Activated T-helper 9 cell treated with anti-CD3 and anti-CD28 coated beads, Interleukin-2, amount 50 U/mL, for 16 hours (primary cell): ENCODE results near the gene GALT.

Experiments
- DNase-seq: peaks from one replicate; pipeline ENCODE4 v3.0.0-alpha.2; 2020; ENCODE audit warnings: low read depth

Gene GALT

DNA sequence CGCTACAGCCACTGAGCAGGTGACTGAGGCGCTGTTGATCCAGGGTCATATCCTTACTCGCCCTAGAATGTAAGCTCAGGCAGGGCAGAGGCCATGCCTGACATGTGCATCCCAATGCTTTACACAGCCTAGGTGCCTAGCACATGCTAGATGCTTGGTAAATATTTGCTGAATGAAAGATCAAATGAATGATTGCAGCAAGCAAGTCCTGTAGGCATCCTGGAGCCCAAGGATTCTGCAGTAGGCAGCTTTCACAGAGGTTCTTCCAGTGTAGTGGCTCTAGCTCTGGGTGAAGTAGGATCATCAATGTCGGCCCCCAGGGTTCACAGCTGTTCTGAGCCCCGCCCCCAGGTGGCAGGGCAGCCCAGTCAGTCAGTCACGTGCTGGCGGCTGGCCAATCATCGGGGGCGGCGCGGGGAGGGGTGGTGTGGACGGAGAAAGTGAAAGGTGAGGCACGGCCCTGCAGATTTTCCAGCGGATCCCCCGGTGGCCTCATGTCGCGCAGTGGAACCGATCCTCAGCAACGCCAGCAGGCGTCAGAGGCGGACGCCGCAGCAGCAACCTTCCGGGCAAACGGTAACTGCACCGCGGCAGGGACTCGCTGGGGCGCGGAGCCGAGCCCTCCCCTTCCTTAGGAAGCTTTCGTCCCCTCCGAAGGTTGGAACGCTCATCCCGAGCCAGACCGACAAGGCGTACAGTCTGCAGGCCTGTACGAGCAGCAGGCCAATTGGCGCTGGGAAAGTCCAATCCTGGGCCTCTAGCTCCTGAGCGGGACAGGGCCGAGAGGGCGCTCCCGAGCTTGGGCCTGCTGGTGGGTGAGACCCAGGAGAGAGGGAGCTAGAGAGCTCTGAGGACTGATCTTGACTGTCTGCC lies at the start of gene GALT:
Gene GALT, plus strand, starts transcription at position 465 of the 873 bp plus-strand sequence. Its CDS starts 30 bp downstream, at position 495.
- DNase-seq, result peak; percentile 95

DNA sequence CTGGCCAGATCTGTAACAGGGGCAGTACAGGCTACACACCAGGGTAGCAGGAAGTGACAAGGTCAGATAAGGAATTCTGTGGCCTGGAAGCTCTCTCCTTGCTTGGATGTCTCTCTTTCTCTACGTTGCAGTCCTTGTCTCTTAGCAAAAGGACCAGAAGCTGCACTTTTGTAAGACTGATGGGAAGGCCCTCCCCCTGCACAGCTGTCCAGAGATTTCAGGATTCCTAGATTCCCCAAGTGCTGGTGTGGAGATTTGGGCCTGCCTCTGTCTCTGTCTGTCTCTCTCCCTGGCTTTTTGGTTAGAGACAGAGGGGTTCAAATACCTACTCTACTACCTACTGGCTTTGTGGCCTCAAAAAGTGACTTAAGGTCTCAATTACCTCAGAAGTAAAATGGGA lies 46.9 kb upstream of the GALT start:
- no peak for DNase-seq

DNA sequence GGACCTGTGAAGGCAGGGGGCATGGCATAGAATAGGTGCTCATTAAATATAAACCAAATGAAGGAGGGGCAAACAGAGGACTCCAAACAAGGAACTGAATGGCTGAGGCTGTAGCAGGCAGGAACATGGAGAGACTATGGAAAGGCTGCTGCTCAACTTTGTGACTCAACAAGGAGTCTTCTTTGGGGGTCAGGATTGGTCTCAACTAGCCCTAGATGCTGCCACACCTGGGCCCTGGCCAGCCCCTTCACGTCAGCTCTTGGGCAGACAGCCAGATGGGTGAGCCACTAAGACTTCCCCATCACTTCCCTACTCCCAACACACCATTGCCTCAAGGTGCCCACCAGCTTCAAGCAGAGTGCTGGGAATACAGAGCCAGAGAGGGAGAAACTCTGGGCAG lies 45.6 kb upstream of the GALT start:
- DNase-seq, result no peak

DNA sequence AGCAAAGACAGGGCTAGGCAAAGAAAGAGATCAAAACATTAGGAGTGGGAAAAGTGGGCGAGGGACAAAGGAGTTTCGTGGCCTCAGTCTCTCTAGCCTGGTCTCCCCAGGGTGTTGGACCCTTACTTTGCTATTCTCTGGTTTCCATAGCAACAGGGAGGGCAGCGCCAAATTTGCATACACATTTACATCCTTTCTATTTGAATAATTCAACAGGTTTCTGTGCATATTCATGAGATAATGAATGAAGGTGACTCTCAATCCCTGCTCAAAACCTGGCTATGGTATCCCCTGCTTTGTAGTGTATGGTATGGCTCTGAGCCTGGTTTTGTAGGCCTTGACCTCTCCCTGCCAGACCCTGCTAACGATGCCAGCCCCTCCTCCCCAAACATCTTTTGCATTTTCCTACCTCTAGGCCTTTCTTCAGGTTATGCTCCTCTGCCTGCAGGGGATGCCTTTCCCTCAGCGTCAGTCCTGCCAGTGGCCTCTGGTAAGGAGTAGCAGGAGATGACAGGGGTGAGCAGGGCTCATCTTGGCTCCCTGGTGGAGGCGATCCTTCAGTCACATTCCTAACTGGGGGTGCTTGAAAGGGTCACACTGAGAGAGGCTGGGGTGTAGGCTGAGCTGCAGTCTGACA lies 44.4 kb upstream of the GALT start:
- DNase-seq, result no peak

DNA sequence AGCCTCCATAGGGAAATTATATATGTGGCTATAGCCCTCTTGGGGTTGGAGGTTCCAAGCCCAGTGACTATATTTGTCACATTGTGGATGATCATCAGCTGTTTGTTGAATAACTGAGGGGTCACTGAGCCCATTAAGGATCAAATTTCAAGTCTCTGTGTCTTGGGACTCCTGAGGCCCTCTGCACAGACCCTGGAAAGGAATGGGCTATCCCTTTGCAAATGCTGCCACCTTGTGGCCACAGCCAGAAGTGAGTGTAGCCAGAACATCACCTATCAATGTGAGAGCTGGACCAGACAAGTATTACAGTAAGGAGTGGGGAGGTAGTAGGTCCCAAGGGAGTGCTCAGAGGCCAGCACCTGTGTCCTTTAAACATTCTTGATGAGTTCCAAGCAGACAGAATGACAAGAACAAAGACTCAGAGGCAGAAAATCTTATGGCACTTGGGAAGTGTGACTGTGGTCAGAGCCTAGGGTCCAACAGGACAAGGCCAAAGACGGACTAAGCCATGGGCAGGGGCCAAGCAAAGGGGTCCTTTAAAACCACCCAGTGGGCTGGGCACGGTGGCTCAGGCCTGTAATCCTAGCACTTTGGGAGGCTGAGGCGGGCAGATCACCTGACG lies 42.8 kb upstream of the GALT start:
- peak; percentile 67 for DNase-seq

DNA sequence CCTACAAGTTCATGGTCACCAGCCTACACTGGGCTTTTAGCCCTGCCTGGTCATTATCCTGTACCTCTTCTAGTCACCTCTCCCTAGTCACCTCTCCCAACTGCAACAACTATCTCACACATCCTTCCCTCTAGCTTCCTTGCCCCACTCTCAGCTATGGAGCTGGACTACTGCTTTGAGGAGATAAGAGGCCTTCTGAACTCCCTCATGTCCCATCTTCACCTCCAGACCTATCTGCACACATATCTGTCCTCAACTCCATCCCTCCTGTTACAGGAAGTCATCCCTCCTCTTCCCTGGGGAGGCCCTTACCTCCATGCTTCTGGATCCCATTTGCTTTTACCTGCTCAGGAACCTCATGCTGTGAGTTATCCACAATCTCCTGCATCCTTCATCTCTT lies 40.3 kb upstream of the GALT start:
- no peak for DNase-seq

DNA sequence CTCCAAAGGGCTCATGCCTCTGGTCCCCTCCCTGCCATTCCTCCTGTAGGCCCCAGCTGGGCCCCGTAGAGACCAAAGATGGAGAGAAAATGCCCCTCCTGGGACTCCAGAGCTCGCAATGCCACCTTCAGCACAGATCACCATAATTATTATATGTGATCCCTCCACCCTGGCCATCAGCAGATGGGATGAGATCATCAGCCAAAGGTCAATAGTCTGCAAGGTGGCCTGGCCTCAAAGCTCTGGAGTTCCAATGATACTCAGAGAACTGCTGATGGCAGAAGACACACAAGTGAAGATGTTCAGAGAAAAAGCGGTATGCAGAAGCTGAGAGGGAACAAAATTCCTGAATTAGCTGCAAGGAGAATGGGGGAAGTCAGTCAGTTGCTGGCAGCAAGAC lies 39.6 kb upstream of the GALT start:
- no peak for DNase-seq

DNA sequence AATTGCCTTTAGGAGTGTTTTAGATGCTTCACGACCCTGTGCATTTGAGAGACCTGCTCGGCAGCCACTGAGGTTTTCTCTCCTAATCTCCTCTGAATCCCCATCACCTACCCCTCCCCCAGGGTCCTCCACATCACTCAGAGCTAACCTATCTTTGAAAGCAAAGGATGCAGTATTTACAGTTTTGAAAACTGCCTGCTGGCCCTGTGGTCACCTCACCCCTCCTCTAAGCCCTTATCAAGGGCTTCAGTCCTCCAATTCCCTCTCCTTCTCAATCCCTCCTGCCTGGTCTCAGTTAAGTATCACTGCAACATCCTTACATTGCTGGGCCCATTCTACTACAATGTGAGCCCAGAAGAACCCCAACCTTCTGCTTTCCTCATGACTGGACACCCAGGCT lies 39.1 kb upstream of the GALT start:
- DNase-seq, result no peak

DNA sequence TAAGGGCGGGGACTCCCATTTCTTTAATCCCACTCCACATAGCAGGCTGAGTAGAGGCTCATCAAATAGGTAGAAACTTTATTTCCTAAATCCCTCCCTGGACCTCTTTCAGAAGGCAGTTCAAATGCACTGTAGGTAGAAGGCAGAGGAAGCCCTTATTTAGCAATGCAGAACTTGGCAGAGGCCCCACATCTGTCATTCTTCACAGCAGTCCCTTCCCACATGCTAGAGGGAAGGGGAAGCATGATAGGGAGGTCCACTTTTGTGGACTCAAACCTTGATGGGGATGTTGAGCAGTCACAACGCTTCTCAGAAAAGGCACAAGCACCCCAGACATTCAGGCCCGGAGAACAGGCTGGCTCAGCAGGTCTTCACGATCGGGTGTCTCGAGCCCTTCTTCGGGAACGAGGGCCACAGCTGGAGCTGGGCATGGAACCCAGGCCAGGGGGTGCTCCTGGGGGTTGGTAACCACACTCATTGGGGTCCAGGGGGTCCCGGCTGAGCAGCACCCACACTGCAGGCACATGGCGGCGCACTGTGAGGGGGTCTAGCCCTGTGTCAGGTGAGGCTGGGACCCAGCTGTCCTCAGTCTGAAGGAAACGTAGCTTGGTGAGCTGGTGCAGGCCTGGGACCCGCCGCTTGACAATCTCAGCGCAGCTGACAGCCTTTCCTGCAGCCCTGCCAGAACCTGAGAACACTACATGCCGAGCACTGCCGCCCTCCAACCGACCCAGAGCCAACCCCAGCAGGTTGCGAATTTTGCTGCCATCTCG lies 35.9 kb upstream of the GALT start:
- DNase-seq, result no peak

DNA sequence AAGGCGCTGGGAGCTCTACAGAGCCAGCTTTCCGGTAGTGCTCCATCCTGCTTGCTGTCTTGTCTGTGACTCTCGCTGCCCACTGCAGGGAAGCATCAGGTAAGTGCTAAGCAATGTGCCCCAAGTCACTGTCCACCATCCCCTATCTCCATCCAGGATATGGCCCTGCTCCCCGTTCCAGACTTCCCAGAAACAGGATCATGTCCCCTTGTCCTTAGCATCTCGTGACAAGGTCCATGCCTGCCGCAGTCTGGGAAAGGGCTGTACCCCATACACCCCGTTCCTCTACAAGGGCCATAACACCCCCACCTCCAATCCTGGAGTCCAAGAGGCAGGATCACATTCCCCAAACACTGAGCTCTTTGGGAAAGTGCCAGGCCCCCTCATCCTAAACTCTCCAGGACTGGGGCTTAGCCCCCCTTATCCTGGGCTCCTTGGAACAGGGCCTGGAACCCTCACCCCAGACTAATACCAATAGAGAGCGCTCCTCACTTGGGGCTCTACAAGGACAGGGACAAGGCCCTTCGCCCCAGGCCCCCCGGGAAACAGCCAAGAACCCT lies 35.1 kb upstream of the GALT start:
- no peak for DNase-seq

DNA sequence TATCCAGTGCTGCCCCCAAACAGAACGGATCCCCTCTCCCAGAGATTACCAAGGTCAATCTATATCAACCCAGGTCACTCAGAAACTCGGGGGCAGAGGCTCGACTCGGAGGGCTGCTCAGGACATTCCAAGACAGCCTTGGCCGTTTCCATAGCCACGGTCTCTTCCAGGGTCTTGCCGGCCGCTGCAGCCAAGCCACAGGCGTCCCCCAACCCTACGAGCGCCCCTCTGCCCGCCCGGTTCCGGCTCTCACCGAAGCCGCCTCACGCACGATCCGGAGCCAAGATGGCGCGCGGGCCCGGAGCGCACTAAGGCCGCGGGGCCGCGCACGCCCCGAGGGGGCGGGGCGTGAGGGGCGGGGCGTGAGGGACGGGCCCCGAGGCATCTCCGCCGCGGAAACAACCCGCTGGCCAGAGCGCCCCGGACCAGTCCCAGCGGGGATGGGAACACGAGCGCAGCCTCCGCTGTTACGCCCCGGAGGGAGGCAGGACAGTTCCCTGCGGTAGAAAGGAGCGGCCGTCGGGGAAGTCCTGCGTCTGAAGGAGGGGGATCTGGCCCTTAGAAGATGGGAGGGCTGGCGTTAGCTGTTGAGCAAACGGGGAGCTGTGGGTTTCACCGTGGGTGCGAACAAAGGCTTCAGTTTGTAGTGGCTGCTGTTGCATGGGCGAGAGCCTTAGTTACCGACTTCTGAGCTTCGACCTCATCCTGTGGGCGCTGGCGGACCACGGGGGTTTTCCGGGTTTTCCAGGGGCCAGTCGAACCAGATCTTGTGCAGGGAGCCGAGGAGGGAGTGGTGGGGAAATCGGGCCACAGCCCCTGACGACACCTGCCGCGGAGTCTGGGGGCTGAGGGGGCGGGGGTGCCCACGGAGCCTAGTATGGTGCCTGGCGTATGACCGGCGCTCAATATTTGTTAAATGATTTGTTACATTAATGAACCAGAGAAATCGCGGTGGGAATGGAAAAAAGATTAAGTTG lies 34.4 kb upstream of the GALT start, which contains the start of gene RPP25L:
Gene RPP25L, minus strand, starts transcription at position 287 of the 977 bp plus-strand sequence. CDS start 801 bp downstream, outside the sequence.
- peak; percentile 79 for DNase-seq

DNA sequence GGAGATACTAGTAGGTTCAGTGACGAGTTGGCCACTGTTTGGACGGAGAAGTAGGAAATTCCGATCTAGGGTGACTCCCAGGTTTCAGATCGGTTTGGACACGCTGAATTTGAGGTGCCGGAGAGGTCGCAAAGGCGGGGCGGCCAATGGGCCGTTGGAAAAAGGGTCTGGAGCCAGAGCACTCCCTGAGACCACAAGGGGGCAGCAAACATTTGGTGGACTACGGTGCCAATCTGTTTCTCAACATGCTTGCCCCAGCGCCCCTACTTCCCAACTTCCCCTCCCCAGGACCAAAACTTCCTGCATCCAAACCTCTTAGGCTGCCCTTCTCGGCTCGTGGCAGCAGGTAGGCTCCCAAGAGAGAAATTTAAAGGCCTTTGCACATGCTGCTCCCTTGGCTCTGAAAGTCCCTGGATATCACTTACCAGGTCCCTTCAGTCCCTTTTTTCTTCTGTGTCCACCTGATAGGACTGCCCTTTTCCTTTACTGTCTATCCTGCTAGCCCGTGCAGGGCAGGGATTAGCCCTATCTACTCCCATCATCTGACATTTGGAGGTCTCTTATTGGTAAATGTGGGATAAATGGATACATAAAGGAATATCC lies 33.6 kb upstream of the GALT start:
- peak; percentile 58 for DNase-seq

DNA sequence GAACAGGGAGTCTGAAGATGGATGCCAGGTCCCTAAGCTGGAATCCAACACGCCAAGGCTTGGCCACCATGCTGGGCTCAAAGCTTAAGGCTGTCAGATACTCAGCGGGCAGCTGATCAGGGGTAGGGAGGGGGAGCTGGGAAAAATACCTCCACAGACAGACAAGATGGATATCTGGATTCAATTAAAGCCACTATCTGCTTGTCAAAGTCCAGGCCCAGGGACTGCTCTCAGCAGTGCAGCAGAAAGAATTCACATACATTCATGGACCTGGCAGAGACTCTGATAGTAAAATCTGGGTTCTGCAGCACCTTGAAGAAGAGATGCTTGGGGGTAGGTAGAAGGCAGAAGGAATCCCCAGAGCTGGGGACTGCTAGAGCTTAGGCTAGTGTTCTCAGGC lies 31.3 kb upstream of the GALT start:
- DNase-seq, result no peak

DNA sequence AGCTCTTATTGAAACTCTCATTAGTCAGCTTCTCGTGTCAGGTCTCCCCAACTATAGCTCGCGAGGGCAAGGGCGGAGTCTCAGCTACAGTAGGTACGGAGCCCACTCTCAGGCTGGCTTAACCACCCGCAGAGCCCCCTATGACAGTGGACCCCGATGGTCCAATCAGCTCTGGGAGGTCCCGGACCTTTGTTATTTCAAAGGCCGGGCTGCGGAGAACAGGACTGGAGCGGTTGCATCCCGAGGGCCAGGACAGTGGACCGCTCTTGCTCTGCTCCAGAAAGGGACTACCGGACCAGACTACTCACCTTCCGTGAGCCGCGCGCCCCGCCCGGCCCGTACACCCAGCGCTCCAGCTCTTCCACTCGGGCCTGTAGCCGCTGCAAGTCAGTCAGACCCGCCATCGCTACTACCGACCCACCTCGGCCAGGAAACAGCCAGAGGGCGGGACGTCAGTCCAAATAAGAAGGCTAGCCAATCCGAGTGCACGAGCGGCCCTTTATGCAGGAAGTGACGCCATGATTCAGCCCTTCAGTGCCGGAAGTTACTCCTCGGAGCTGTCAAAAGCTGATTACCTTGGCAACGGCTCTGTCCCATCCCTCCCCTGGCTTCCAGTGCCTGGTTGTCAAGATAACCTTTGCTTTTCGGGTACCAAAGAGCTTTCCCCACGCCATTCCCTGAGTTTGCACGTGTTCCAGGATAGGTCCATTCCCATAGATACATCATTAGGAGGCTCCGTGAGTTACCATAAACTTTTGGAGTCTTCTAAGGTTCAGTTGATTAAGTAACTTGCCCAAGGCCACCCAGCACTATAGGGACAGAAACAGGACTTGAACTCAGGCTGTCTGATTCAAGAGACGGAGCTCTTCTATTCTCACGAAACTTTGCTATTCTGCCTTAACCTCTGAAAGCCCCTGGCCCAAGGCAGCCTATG lies 26.1 kb upstream of the GALT start, which contains the start of gene DCTN3:
Gene DCTN3, minus strand, starts transcription at position 435 of the 934 bp plus-strand sequence. Its CDS starts 31 bp downstream, at position 404.
- peak; percentile 84 for DNase-seq

DNA sequence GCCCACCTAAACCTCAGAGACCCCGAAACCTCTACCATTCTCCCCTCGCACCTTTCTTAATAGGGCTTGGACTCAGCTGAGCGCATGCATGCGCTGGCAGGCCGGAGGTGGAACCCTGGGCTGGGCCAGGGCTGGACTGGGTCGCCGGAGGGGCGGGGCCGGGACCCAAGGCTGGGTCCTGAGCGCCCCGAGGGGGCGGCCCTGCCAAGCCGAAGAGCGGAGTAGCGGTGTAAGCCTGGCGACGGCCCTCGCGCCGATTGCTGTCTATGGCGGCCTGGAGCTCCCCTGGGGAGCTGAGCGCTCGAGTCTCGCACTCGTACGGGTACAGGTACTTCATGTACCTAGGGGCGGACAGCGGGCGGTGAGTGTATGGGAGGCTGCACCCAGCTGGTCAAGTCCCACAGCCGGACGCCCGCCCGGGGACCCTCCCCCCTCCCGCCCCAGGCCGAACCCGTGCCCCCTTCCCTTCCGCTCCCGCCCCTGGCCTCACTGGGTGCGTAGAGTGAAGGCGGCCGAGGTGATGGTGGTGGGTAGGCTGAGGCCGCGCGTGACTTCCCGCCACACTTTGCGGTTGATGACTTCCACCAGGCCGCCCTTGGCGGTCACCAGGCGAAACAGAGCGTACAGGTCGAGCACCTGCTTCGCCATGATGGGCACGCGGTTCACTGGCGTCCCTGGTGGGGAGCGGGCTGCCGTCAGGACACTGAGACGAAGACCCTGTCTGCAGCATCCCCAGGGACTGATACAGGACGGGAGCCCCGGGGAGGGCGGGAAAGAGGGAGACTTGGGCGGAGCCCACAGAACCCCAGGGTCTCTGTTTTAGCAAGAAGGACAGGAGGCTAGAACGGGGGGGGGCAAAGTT lies 22.9 kb upstream of the GALT start:
- DNase-seq, result no peak

DNA sequence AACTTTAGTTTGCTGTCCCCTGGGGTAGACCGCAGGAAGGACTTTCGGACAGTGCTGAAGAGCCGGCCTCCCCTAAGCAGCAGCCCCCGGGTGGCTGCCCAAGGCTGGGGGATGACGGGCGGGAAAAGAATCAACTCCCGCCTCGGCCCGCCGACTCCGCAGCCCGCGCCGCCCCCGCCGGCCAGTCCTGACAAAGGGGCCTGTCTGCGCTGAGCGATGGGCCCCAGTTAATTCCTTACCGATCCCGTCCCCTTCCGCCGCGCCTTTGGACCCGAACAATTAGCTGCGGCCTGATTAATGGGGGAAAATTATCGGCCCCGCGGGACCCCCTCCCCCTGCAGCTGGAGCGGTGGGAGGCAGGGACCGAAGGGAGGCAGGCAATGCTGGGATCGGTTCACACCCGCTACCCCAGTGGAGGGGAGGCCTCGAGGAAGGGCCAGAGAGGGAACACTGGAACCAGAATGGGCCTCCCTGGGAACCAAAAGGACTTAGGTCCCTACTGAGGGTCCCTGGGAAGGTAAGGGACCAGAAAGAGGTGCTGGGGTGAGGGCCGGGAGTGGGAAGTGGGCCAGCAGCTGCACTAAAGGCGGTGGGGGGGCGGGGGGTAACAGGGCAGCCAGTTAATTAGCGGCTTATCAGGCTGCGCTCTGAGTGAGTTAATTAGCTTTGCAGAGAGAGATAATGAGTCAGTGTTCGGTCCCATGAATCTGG lies 21.8 kb upstream of the GALT start:
- DNase-seq, result no peak

DNA sequence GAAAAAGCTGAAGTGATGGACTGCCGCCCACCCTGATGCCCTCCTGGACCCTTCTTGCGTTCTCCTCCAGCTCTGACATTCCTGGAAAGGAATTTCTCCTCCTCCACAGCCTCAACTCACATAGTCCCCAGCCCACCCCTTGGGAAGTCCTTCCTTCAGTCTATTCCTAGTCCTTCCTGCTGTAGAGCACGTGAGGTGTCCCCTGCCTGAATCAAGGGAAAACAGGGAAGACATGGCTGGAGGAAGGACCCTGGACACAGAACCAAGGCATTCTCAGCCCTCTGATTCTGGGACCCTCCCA lies 21.3 kb upstream of the GALT start:
- no peak for DNase-seq
